Ovary (tissue), 3 donors: ENCODE data around the gene ZNF619.

Experiments used
- CTCF ChIP-seq, 3 donors: fragments of 450-650 bp in 2 of 3; fragments of 200-600 bp in 1 of 3; IDR thresholded peaks; one replicate each; pipeline versions ENCODE4 v1.5.1 to v1.8.0; 2016 to 2022; ENCODE audit warnings: antibody characterized with exemption in 3 of 3, mild to moderate bottlenecking in 1 of 3
- EP300 ChIP-seq: sonication (generic); formaldehyde crosslinking; IDR thresholded peaks from one replicate; pipeline ENCODE4 v1.6.1; 2017; ENCODE audit warnings: antibody characterized with exemption
- donor health status: DM: no; HTN: no; CAD: no.

GRCh38 chr3:40445880-40446279, 31.0 kb upstream of the ZNF619 start:
- TF ChIP-seq CTCF (IDR thresholded peaks at IDR 0.05) (no peak), EP300 (no peak)
